Right lobe of liver (tissue), 4 donors: ENCODE measurements around the gene CAPS.

Experiments
- POLR2A ChIP-seq: fragments of 450-650 bp; IDR thresholded peaks from one replicate; pipeline ENCODE4 v1.6.1; 2017; ENCODE audit warnings: antibody characterized with exemption, mild to moderate bottlenecking
- TF ChIP-seq, protein P1 (sequence below), 4 donors: fragments of 200-600 bp in 3 of 4; fragments of 450-650 bp in 1 of 4; IDR thresholded peaks; one replicate each; pipeline versions ENCODE4 v1.5.1 to v1.8.0; 2016 to 2022; ENCODE audit warnings: antibody characterized with exemption in 4 of 4, mild to moderate bottlenecking in 2 of 4
- donor health status: DM: no; HTN: no; CAD: no.
- donor health status: DM: no; HTN: no; CAD: no.
- donor health status: DM: no; HTN: yes; CAD: no.

DNA sequence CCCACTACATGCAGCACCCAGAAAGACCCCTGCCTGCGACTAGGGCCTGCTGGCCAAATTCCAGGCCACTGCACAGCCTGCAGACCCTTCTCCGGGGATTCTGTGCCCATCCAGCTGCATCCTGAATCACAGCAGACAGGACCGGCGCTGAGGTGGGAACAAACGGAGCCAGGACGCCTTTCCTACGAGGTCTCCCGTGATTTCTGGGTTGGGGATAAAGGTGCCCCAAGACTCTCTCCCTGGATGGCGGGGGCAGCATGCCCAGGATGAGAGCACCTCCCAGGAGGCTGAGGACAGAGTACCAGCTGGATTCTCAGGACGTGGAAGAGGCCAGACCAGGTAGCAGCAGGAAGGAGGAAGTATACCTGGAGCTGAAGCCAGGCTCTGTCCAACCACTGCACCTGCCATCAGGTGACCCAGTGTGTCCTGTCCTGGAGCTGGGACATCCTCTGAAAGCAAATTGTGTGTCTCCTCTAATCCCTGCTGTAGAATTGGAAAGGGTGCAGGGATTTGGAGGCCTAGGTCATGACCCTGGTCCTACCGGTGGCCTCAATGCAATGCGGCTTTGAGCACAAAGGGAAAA is 40.3 kb upstream of the CAPS start:
- TF ChIP-seq, protein P1, sequence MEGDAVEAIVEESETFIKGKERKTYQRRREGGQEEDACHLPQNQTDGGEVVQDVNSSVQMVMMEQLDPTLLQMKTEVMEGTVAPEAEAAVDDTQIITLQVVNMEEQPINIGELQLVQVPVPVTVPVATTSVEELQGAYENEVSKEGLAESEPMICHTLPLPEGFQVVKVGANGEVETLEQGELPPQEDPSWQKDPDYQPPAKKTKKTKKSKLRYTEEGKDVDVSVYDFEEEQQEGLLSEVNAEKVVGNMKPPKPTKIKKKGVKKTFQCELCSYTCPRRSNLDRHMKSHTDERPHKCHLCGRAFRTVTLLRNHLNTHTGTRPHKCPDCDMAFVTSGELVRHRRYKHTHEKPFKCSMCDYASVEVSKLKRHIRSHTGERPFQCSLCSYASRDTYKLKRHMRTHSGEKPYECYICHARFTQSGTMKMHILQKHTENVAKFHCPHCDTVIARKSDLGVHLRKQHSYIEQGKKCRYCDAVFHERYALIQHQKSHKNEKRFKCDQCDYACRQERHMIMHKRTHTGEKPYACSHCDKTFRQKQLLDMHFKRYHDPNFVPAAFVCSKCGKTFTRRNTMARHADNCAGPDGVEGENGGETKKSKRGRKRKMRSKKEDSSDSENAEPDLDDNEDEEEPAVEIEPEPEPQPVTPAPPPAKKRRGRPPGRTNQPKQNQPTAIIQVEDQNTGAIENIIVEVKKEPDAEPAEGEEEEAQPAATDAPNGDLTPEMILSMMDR (IDR thresholded peaks at IDR 0.05), result no peak
- TF ChIP-seq POLR2A, result no peak
